ENCODE data around the gene ABCB9. TPM values are rescaled to one million over a fixed set of nuclear protein-coding genes. Genes with fewer than 3 reads are reported as not detected.
A peak's percentile ranks its signal among the peaks of the same experiment; 100 is the strongest.

Gene ABCB9
- total RNA-seq, 1 donor from 2014 or later = 9.6 TPM

DNA sequence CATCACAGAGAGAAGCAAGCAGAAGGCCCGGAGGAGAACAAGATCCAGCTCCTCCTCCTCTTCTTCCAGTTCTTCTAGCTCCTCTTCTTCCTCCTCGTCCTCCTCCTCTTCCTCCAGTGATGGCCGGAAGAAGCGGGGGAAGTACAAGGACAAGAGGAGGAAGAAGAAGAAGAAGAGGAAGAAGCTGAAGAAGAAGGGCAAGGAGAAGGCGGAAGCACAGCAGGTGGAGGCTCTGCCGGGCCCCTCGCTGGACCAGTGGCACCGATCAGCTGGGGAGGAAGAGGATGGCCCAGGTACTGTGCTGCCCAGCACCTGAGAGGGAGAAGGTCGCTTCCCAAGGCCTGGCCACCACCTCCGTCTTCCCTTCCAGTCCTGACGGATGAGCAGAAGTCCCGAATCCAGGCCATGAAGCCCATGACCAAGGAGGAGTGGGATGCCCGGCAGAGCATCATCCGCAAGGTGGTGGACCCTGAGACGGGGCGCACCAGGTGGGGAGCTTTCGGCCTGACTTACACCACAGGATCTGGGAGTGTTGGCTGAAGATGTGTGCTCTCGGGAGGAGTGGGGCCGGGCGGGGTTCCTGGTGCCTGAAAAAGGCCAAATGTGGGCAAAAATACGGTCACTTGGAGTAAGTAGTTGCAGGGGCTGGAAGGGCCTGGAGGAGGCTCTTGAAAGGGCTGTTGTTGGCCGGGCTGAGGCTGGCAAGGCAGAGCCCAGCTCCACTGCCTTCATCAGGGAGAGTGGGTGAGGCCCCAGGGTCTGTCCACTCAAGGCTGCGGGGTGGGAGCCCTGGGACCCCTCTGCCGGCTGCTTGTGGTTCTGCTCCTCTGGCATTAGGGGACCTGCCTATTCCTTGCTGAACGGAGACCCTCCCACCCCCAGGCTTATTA, 15.6 kb upstream of the ABCB9 start:
- H3K27me3 Mint-ChIP-seq = no peaks in the 10 kb centered on the region
- peaks cover 29% of the 10 kb centered on the region for H3K4me1 Mint-ChIP-seq (ENCODE audit: unreplicated experiment)
- no peak overlapping the region for H3K27ac Mint-ChIP-seq
- DNase-seq (ENCODE audit: extremely low spot score, unreplicated experiment) = no peak
- peak overlapping the region; percentile 90 for H3K4me3 Mint-ChIP-seq
- H3K36me3 Mint-ChIP-seq = no peaks in the 10 kb centered on the region
- no peaks in the 10 kb centered on the region for H3K9me3 Mint-ChIP-seq
- TF ChIP-seq, protein P1, sequence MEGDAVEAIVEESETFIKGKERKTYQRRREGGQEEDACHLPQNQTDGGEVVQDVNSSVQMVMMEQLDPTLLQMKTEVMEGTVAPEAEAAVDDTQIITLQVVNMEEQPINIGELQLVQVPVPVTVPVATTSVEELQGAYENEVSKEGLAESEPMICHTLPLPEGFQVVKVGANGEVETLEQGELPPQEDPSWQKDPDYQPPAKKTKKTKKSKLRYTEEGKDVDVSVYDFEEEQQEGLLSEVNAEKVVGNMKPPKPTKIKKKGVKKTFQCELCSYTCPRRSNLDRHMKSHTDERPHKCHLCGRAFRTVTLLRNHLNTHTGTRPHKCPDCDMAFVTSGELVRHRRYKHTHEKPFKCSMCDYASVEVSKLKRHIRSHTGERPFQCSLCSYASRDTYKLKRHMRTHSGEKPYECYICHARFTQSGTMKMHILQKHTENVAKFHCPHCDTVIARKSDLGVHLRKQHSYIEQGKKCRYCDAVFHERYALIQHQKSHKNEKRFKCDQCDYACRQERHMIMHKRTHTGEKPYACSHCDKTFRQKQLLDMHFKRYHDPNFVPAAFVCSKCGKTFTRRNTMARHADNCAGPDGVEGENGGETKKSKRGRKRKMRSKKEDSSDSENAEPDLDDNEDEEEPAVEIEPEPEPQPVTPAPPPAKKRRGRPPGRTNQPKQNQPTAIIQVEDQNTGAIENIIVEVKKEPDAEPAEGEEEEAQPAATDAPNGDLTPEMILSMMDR (conservative IDR thresholded peaks at IDR 0.05) = no peak

DNA sequence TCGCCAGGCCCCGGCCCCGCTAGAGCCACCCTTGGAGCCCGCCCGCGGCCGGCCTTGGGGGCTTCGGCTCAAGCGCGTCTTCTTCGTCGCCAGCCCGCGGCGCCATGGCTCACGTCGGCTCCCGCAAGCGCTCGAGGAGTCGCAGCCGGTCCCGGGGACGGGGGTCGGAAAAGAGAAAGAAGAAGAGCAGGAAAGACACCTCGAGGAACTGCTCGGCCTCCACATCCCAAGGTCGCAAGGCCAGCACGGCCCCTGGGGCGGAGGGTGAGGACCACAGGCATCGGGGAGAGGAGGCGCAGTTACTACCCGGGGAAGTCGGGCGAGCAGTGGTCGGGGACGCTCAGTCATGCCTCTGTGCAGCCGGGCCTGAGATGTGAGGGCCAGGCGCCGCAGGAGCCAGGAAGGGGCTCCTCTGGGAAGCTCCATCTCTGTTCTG, 14.8 kb upstream of the ABCB9 start:
- Mint-ChIP-seq H3K36me3 (no peaks in the 10 kb centered on the region), H3K4me3 (peak overlapping the region; percentile 90), H3K9me3 (no peaks in the 10 kb centered on the region), H3K4me1 (ENCODE audit: unreplicated experiment) (peaks cover 32% of the 10 kb centered on the region), H3K27me3 (no peaks in the 10 kb centered on the region), H3K27ac (no peak overlapping the region)
- TF ChIP-seq, protein P1 (conservative IDR thresholded peaks at IDR 0.05) = no peak
- DNase-seq (ENCODE audit: extremely low spot score, unreplicated experiment) = no peak

DNA sequence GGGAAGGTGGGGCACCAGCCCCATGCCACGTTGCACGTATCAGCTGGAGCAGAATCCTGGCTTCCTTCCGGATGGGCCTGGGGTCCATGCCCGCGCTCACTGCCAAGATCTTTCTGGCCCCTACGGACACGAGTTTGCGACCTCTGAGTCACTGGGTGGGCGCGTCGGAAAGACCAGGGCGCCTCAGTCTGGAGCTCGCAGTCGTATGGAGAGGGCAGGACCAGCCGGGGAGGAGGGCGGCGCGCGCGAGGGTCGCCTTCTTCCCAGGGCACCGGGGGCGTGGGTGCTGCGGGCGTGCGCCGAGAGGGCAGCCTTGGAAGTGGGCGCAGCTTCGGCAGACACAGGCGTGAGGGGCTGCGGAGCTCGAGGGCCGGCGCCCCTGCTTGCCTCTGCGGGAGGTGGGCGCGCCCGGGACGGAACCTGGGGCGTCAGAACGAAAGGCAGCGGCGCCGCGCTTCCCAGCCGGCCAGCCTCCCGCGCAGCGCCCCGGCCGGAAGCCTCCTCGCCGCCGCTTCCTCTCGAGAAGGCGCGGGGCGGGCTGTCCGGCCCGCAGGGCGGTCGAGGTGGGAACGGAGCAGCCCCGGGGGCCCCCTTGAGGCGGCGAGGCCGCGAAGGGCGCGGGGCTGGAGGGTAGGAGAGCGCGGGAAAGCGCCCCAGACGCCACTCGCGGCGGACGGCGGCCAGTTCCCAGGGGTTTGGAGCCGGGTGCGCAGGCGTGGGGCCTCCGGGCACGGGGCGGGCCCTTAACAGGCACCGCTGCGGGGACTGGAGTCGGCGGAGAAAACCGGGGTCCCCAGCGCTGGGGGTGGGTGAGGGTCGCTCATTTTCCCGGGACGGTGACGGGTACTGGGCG, 14.1 kb upstream of the ABCB9 start, which contains the start of gene ARL6IP4:
Gene ARL6IP4 (plus strand): TSS at position 499 of the 853 bp plus-strand sequence. CDS start 459 bp downstream, outside the sequence.
- Mint-ChIP-seq H3K27ac (peak within 1 kb of the TSS; percentile 84), H3K36me3 (no peaks in the 10 kb centered on the region), H3K9me3 (no peaks in the 10 kb centered on the region), H3K27me3 (no peaks in the 10 kb centered on the region), H3K4me3 (peak within 1 kb of the TSS; percentile 95), H3K4me1 (ENCODE audit: unreplicated experiment) (peaks cover 35% of the 10 kb centered on the region)
- DNase-seq (ENCODE audit: extremely low spot score, unreplicated experiment) = no peak
- TF ChIP-seq, protein P1 (conservative IDR thresholded peaks at IDR 0.05) = peak; percentile 19

DNA sequence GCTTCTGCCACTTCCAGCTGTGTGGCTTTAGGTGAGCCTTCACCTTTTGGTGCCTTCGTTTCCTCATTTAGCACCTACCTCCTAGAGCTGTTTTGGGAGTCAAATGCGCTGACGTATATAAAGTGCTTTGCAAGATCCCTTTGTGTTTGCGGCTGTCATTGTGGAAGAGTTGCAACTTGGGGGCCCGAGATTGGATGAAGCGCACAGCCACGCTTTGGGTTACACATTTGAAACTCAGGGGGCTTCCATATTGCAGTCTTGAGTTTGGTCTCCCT, 13.6 kb upstream of the ABCB9 start:
- H3K4me3 Mint-ChIP-seq = peak overlapping the region; percentile 95
- no peak for DNase-seq (ENCODE audit: extremely low spot score, unreplicated experiment)
- peaks cover 29% of the 10 kb centered on the region for H3K4me1 Mint-ChIP-seq (ENCODE audit: unreplicated experiment)
- TF ChIP-seq, protein P1 (conservative IDR thresholded peaks at IDR 0.05) = no peak
- H3K27me3 Mint-ChIP-seq = no peaks in the 10 kb centered on the region
- H3K36me3 Mint-ChIP-seq = no peaks in the 10 kb centered on the region
- peak overlapping the region; percentile 84 for H3K27ac Mint-ChIP-seq
- no peaks in the 10 kb centered on the region for H3K9me3 Mint-ChIP-seq

DNA sequence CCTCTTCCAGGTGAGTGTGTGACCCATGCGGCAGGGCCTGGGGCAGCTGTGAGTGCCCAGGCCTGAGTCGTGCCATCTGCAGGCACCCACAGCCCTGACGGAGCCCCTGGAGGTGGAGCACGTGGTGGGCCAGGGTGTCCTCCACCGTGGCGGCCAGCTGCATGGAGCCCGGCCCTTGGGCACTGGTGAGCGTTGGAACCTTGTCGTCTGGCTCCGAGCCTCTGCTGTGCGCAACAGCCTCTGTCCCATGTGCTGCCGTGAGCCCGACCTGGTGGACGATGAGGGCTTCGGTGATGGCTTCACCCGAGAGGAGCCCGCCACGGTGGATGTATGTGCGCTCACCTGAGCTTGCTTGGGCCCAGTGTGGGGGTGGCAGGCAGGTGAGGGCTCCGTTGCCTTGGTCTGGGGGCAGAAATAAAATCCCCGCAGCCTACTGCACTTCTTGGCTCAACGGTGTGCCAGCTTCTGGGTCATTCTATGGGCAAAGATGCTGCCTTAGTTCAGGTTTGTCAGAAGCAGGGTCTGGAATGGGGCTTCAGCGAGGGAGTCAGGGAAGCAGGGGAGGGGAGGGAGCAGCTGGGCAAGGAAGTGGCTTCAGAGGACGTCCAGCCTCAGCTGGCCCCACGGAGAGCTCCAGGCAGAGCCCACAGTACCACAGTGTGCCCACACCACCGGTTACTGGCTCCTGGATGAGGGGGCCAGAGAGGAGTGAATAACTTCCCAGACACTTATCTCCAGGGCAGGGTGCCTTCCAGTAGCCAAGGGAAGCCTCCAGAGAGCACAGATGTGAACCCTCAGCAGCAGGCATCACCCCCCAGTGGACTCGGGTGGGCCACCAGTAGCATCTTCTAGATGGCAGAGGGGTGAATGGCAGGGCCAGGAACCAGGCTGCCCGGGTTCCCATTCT, 13.0 kb upstream of the ABCB9 start:
- TF ChIP-seq, protein P1 (conservative IDR thresholded peaks at IDR 0.05) = no peak
- H3K27ac Mint-ChIP-seq = peak overlapping the region; percentile 84
- H3K4me1 Mint-ChIP-seq (ENCODE audit: unreplicated experiment) = peaks cover 26% of the 10 kb centered on the region
- peak overlapping the region; percentile 95 for H3K4me3 Mint-ChIP-seq
- H3K36me3 Mint-ChIP-seq = no peaks in the 10 kb centered on the region
- H3K27me3 Mint-ChIP-seq = no peaks in the 10 kb centered on the region
- no peak for DNase-seq (ENCODE audit: extremely low spot score, unreplicated experiment)
- no peaks in the 10 kb centered on the region for H3K9me3 Mint-ChIP-seq

Measured in type B pancreatic cell (in vitro differentiated cells).